ENCODE results near the gene DYSF.

DYSF gene

DNA sequence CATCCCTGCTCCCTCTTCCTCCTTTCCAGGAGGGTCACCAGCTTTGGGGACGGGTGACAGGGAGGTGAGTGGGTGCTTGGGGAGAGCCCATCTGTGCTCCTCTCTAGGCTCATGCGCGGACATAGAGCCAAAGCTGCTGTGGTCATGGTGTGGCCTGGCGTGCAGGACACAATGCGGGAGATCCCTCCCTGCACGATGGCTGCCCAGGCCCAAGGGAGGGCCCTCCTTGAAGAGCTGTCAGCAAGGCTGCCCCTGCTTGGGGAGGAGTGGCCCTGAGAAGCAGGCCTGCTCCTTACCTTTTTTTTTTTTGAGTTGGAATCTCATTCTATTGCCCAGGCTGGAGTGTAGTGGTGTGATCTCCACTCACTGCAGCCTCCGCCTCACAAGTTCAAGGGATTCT is 111.4 kb downstream of the DYSF start:
- DNase-seq, result no peak

DNA sequence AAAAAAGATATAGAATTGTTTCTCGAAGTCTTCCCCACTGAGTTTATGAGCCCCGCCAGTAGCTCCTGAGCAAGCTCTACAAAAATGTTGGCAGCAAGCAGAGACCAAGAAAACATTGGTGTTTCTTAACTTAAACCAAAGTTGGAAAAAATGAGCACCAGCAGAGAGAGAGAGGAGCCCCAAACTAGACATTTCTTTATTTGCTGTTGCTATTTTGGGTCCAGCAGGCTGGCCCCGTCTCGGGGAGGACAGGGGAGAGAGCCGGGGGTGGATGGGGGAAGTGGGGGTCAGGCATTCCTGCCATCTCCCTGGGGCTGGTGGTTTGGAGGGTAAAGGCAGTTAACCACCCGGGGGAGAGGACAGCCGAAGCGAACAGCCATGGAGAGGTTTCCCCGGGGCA is 113.0 kb downstream of the DYSF start:
- DNase-seq, result no peak

DNA sequence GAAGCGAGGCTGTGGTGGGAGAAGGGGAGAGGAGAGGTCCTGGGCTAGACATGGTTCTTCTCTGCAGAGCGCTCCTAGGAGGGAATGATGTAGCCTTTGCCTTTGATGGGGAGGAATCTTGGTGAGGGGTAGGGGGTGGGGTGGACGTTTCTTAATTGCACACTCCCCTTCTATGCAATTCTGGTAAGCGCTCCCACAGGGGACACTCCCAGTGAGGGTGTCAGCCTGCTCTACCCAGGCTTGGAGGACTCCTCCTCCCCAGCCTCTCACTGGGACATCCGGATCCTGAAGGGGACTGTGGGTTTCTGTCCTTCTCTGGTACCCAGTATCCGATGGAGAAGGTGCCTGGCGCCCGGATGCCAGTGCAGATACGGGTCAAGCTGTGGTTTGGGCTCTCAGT is 114.3 kb downstream of the DYSF start:
- no peak for DNase-seq

DNA sequence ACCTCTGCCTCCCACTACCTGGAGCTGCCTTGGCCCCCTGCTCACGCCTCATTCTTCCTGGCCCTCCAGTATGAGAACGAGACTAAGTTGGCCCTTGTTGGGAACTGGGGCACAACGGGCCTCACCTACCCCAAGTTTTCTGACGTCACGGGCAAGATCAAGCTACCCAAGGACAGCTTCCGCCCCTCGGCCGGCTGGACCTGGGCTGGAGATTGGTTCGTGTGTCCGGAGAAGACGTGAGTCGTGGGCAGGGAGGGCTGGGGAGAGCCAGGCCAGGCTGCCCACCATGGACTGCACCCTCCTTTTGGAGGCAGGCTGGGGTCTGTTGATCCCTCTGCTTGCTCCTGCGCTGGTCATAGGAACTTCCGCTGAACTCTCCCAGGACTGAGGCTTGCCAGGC is 114.7 kb downstream of the DYSF start:
- DNase-seq, result no peak

DNA sequence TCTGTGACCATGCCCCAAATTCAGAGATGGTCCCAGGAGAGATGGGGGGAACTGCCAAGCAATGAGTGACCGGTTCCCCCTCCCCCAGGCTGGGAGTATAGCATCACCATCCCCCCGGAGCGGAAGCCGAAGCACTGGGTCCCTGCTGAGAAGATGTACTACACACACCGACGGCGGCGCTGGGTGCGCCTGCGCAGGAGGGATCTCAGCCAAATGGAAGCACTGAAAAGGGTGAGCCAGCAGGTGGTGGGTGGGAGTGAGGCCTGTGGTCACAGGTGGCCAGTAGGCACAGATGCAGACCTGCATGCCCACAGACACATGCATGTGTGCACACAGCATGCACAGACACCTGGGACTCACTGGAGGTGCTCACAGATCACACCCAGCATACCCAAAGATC is 117.2 kb downstream of the DYSF start:
- DNase-seq, result no peak

DNA sequence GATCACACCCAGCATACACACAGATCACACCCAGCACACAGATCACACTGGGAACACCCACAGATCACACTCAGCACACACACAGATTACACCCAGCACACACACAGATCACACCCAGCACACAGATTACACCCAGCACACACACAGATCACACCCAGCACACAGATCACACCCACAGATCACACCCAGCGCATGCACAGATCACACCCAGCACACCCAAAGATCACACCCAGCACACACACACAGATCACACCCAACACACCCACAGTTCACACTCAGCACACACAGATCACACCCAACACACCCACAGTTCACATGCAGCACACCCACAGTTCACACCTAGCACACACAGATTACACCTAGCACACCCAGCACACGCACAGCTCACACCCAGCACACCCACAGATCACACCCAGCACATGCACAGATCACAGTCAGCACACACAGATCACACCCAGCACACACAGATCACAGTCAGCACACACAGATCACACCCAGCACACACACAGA is 117.6 kb downstream of the DYSF start:
- no peak for DNase-seq

DNA sequence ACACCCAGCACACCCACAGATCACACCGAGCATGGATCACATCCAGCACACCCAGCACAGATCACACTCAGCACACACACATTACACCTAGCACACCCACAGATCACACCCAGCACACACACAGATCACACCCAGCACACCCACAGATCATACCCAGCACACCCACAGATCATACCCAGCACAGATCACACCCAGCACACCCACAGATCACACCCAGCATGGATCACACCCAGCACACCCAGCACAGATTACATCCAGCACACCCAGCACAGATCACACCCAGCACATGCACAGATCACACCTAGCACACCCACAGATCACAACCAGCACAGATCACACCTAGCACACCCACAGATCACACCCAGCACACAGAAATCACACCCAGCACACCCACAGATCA is 118.6 kb downstream of the DYSF start:
- DNase-seq, result no peak

DNA sequence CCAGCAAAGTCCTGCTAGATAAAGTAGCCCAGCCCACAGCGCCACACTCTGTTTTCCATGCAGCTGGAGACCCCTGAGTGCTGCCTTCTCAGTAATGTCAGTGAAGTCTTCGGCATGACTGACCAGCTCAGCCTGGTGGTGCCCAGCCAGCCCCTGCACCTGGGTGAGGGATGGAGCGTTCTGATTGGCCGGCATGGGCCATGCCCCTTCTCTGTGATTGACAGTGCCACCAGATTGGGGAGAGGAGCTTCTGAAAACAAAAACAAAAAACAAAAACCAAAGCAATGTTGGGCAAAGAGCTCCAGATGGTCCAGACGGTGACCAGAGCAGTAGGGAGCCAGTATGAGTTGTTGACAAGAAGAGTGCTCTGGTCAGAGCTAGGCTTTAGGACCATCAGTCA is 122.6 kb downstream of the DYSF start:
- peak in 47 of 58 donors; percentile 4 to 87 (median 54) for DNase-seq

DNA sequence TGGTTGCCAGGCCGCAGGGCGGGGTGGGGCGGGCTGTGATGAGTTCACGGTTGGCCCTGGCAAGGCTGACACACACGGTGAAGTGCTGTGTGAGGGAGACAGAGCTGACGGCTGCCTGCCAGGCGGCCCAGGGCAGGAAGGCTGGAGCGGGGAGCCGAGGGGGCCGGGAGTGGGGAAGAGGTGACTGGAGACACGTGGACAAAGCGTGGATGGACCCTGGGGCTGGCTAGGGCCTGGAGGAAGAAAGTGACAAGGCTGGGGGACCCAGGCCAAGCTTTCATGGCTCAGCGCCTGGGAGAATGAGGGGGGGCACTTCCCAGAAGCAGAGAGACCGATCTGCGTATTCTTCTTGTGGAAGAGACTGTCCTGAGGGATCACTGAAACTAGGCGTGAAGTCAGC is 123.2 kb downstream of the DYSF start:
- peak in 51 of 58 donors; percentile 22 to 88 (median 60) for DNase-seq

DNA sequence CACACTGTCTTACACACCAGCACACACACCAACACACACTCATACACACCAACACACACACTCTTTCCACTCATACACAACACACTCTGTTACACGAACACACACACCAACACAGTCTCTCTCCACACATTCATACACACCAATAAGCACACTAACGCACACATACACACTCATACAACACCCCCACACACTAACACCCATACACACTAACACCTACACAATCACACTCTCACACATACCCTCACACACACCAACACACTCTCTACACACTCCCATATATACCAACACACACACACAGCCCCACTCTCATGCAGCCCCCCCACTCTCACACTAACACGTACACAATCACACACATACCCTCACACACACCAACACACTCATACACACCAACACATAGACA is 123.8 kb downstream of the DYSF start:
- no peak for DNase-seq

DNA sequence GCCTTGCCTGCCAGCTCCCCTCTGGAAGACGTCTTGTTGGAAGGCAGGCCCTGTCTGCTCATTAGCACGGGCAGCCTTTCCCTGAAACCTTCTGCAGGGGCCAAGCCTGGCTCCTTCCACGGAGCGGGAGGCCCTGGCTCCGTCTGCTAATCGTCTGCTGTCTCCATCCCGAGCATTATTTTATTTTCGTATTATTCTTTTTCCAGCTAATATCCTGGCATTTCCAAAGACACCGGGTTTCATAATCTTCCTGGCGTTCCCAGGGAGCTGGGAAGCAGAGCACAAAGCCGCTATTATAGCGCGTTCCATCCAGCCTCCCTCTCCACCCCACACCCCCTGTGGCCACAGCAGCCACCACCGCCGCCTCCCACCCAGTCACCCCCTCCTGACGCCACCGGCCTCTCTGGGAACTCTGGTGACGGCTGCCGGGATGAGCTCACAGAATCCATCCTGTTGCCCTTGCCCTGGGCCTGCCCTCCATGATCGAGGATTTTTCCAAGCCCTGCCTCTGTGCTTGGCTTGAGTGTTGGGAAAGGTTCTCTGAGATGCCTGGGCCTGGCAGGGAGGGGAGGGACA is 125.5 kb downstream of the DYSF start:
- DNase-seq, result peak in 55 of 58 donors; percentile 5 to 96 (median 78)

DNA sequence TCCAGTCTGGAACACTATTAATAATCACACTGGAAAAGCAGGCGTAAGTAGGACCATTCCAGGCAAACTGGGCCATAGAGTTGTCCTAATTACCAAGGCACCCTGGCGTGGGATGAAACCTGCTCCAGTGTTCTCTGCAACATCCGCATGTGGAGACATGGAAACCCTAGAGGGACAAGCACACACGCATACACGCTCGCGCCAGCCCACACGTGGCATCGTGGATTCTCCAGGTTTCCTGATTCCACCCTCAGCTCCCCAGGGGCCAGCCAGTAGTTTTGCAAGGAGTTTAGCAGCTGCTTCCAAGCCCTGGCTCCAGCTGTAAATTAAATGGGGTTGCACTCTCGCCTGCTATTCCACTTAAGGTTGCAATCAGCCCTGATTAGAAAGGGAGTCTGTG is 127.7 kb downstream of the DYSF start:
- no peak for DNase-seq

DNA sequence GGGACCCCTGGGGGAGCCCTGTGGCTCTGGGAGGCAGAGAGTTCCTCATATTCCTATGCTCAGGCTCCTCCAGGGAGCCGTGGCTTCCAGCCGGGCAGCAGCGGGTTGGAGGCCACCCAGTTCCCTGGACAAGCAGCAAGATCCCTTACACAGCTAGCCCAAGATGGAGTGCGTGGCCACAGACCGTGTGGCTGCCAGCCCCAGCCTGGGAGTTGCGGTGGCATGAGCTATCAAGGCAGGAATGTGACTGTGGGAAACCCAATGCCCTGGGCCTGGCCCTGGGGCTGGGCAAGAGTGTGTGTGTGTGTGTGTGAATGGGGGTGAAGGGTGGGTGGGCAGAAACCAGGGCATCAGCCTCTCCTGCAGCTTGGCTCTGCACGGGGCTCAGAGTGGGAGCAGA is 130.5 kb downstream of the DYSF start:
- DNase-seq, result no peak

DNA sequence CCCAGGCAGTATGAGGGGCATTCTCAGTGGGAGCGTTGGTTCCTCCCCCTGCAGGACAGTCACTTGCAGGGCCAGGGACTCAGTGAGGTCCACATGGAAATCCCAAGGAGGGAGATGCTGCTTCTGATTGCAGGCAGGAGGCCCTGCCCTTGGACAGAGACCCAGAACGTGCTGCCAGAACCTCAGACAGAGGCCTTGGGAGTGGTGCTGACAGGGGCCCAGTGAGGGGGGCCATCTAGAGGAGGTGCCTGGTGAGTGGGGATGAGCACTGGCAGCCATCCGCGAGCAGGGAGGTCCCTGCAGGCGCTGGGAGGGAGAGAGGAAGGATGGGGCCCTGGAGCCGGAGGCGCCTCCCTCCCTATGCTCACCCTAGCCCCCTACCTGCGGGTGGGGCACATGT is 133.1 kb downstream of the DYSF start:
- no peak for DNase-seq

DNA sequence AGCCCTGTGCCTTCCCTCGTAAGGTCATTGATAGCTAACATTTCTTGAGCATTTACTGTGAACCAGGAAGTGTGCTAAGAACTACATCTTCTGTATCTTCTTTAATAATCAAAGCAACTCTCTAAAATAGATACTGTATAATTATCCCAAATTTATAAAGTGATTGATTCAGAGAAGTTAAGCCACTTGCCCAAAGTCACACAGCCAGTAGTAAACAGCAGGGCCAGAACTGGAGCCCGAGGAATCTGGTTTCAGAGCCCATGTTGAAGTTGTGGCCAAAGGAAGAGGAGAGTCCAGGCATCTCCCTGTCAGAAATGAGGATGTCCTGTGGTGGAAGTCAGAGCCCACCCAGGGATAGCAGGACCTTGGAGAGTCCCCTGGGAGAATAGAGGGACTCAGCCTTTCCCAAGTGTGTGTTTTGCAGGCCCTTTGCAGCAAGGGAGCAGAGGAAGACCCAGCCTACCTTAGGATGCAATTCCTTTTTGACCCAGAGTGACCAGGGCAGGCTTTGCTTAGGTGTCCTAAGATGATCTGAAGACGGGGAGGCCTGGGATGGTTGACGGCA is 134.2 kb downstream of the DYSF start:
- DNase-seq, result no peak

DNA sequence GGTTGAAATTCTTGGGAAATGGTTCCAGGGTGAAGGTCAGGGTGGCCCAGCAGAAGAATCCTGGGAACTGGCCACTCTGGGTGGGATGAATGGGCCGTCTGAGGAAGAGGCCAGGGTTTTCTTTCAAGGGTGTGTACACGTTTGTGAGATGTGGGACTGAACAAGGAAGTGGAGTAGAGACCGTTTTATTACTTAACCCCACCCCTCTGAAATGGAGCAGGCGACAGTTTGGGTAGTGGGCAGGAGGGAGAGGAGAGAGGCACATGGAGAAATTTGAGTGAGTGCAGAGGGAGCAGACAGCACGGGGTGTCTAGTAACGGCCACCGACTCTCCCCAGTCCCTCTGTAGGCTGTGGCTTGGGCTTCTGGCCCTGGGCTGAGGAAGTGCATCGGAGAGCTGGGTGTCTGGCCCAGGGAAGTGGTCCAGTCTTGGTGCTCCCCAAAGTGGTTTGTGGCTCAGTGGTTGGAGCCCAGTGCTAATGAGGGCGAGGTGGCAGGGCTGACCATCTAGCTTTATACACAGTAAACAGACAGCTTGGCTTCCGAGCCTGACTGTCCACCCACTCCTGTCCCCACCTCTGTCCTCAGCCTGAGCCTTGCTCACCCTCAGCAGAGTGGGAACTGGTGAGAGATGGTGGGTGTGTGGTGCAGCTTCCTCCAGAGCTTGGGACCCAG is 135.3 kb downstream of the DYSF start:
- DNase-seq, result no peak

DNA sequence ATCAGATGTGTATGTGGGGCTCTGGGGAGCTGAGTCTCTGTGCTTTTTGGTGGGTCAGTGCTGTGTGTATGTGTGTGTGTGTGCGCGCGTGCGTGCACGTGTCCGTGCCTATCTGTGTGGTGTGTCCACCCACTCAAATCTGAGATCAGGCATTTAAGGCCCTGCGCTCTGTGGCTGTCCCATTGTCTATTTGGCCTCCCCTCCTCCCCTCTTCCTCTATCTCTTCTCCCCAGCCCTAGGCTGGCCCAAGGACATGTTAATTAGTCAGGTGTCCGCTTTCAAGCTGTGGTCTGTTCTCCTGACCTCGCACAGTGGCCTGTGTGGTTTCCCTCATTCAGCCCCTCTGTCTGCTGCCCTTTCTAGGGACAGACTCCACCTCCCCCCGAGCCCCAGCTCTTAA is 136.4 kb downstream of the DYSF start:
- no peak for DNase-seq

DNA sequence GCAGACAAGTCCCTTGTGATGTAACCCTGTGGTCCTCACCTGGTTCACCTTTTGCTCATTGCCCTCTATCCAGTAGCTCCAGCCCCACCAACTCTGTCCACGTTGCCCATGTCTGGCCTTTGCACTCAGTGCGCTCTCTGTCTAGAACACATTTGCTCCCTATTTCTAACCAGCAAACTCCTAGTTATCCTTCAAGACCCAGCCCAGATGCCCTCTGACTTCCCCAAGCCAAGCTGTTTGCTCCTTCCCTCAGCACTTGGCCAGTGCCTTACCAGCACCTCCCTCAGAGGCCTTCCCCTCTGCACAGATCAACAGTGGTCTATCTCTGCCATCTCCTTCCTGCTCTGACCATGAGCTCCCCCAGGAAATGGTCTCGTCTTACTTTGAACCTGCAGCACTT is 137.7 kb downstream of the DYSF start:
- no peak for DNase-seq

DNA sequence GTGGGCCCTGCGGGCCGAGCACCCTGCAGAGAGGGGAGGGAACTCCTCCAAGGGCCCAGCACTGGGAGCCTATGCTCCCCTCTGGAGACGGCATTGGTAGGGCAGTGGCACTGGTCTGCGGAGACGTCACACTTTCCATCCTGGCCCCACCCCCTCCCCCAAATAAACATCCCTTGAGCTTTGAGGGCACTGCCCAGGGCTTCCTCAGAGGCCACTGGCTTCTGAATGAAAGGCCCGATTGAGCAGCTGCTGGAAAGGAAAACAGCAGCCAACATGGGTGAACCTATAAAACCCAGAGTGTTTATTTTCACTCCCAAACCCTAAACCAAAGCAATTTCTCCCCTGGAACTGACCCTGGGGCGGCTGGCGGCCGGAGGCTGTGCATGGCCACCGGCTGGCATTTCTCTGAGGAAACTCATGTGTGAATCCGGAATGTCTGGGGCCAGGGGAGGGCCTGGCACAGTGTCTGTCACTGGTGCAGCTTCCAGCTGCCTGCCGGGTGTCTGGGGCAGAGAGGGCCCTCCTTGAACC is 138.9 kb downstream of the DYSF start:
- DNase-seq, result peak in 38 of 58 donors; percentile 11 to 84 (median 54)

DNA sequence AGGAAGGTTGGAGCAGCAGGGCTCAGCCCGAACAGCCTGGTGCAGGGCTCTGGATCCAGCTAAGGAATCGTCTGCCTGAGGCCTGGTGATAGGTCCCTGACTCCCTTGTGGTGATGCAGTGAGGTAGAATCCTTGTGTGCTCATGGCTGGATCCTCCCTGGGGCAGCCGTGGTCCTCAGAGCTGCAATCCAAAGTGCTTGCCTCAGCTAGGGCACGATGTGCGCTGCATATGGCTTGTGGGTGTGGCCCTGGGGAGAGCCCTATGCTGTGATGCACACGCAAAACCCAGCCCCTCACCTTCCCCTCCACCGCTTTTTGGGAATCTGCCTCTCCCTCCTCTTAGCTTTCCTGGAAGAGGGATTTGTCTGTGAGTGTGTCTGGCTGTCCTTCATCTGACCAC is 142.2 kb downstream of the DYSF start:
- peak in 9 of 58 donors; percentile 22 to 75 (median 57) for DNase-seq

DNA sequence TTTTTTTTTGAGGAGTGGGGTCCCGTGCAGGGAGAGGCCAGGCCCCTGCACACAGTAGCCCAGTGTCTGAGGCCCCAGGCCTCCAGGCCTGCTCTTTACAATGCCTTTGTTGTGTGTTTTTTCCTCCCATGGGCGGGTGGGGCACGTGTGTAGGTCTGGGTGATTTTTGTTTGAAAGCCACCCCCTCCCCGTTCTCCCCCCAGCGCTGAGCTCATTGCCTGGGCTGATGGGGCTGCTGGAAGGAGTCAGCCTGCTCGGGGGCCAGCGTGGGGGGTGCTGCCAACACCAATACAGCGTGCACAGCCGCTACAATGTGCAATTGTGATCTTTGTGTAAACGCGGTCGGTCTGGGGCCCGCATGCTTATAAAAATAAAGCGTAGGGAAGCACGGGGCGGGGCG is 142.7 kb downstream of the DYSF start:
- DNase-seq, result peak in 55 of 58 donors; percentile 16 to 98 (median 81)

DNA sequence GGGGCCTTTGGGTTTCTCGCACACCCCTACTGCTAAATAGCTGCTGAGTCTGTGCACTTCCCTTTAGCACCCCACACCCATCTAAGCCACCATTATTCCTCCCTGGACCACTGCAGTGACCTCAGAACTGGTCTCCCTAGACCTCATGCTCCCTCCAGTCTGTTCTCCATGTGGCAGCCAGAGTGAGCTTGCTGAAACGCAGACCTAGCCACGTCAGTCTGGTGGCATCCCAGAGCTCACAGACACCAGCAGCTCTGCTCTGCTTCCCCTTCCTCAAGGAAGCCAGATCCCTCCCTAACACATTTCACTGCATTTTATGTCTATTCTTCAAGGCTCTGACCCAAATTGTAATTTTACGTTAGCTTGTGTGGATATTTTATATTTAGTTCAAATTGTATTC is 144.4 kb downstream of the DYSF start:
- DNase-seq, result no peak

DNA sequence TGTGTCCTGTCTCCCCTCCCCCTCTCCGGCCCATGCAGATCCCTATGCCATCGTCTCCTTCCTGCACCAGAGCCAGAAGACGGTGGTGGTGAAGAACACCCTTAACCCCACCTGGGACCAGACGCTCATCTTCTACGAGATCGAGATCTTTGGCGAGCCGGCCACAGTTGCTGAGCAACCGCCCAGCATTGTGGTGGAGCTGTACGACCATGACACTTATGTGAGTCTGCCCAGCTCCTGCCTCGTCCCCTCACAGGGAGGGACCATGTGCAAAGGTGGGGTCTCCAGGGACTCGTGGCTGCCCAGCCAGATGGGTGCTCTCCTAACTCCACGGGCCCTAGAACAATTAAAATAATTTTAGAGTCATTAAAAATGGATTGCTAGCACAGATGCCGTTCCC is 145.2 kb downstream of the DYSF start:
- DNase-seq, result no peak
